Anterior cingulate cortex (tissue), 58 donors: ENCODE data around the gene DSG3.

ENCODE experiments used
- DNase-seq, 58 donors: peaks; one replicate each; lab custom pipeline; 2025; lab: John Stamatoyannopoulos, UW

DSG3 gene, protein sequence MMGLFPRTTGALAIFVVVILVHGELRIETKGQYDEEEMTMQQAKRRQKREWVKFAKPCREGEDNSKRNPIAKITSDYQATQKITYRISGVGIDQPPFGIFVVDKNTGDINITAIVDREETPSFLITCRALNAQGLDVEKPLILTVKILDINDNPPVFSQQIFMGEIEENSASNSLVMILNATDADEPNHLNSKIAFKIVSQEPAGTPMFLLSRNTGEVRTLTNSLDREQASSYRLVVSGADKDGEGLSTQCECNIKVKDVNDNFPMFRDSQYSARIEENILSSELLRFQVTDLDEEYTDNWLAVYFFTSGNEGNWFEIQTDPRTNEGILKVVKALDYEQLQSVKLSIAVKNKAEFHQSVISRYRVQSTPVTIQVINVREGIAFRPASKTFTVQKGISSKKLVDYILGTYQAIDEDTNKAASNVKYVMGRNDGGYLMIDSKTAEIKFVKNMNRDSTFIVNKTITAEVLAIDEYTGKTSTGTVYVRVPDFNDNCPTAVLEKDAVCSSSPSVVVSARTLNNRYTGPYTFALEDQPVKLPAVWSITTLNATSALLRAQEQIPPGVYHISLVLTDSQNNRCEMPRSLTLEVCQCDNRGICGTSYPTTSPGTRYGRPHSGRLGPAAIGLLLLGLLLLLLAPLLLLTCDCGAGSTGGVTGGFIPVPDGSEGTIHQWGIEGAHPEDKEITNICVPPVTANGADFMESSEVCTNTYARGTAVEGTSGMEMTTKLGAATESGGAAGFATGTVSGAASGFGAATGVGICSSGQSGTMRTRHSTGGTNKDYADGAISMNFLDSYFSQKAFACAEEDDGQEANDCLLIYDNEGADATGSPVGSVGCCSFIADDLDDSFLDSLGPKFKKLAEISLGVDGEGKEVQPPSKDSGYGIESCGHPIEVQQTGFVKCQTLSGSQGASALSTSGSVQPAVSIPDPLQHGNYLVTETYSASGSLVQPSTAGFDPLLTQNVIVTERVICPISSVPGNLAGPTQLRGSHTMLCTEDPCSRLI

DNA sequence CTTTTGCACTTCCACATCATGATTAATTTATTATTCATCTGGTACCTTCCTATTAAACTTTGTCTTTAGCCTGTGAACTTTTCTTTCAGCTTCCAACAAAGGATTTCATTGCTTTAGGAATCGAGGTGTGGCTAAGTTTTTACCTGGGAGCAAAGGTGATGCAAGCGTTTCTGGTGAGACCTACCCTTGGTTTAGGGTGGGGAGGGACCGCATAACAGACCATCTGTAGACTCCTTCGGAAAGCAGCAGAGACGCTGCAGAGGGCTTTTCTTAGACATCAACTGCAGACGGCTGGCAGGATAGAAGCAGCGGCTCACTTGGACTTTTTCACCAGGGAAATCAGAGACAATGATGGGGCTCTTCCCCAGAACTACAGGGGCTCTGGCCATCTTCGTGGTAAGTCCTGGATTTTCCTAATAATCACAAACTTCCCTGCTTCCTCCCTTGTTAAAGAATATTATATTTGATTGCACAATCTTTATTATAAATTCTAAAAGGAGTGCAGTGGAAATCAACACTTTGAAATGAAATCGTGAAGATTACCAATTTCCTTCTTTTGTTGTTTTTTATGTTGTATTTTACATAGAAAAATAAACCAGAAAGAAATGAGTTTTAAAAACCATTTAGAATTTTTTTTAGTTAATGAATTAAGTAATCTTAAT is at the start of gene DSG3:
Gene DSG3, plus strand, starts transcription at position 212 of the 662 bp plus-strand sequence. Its CDS starts 137 bp downstream, at position 349.
- DNase-seq = no peak

DNA sequence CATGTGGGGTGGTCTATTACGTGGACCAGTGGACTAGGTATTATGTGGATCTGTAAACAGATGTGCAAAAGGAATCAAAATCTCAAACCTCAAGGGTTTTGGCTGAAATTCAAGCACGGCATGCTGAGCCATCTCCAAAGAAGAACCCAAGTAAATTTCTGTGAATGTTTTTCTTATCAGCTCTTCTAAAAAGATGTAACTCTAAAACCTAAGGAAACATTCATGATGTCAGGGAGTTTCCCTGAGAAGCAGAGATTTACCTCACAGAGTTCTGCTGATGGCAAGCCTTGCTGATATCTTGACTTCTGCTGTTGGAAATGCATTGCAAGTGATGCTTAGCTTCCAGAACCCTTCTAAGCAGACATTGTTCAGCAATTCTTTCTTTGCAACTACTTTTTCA is 49.4 kb upstream of the DSG3 start:
- no peak for DNase-seq

DNA sequence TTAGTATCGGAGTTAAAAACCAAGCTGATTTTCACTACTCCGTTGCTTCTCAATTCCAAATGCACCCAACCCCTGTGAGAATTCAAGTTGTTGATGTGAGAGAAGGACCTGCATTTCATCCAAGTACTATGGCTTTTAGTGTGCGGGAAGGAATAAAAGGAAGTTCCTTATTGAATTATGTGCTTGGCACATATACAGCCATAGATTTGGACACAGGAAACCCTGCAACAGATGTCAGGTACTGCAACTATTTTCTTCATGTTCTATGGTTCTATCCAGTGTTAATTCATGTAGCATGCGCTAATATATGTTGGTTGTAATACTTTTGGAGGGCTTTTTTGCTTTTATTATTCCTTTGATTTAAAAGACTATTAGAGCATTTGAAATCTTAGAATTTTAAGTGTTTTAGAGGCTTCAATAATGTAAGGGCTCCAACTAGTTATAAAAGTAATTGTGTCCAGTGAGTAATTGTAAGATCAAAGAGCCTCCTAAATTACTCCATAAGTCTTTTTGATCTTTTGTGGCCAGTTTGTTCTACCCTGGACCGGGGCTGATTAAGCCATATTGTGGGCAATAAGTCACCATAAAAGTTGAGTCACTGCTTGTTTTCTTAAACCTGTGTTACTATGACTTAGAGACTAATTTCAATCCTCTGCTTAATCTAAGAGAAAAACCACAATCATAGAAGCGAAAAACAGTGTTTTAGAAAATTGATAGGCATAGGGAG is 48.1 kb upstream of the DSG3 start:
- DNase-seq = no peak

DNA sequence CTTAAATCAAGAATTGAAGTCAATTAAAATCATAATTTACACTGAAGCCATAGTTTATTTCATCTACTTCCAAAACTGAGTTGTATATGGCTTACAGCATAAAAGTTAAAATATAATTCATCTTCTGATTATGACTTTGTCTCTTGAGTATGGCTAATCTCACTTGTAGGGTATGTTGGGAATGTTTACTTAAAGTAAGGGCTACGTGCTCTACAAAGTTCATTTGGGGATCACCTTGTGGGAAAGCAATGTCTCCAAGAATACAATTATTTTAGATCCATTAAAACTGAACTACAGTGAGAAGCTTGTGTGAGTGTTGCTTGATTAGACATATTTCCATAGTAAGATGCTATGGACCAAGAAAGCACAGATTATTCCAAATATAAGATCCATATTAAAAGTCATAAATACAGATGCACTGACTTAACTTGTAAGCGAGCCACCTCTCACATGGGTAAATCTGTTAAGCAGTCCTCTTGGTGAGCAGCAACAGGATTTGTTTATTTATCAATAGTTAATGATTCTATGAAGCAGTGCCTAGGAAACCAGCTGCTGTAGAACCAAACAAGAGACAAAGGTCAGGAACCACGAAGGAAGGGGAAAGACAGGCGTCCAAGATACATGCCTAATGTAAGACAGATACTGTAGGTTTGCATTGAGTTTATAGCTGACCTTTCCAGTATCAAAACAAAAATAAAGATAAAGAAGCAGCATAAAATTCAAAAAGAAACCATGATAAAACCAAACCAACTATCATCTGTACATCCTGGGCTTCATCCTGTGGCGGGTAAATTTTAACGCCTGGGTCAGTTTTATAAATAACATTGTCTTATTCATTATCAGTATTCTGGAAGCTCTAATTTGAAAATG is 46.1 kb upstream of the DSG3 start:
- no peak for DNase-seq

DNA sequence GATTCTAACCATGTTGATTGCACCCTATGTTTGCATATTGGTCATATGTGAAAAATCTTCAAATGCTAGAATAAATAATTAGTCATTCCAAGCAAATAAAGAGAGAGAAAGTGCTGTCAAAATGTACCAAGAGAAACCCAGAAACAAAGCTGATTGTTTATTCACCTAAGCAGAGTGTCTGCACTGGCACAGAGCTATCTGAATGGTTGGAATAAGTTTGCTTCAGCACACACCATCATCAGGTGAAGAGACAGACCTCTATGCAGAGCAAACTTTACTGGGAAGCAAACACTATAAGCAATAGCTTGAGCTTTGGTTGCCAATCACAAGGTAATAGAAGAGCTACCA is 45.5 kb upstream of the DSG3 start:
- DNase-seq = no peak

DNA sequence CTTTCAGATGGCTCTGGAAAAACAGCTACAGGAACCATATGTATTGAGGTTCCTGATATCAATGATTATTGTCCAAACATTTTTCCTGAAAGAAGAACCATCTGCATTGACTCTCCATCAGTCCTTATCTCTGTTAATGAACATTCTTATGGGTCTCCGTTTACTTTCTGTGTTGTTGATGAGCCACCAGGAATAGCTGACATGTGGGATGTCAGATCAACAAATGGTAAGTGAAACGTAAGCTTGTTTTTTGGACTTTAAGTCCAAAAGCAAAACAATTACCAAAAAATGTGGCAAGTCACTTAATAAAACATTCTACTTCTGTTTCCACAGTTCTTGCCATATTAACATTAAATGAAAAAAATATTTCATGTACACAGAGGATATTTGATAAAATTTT is 44.1 kb upstream of the DSG3 start:
- no peak for DNase-seq

DNA sequence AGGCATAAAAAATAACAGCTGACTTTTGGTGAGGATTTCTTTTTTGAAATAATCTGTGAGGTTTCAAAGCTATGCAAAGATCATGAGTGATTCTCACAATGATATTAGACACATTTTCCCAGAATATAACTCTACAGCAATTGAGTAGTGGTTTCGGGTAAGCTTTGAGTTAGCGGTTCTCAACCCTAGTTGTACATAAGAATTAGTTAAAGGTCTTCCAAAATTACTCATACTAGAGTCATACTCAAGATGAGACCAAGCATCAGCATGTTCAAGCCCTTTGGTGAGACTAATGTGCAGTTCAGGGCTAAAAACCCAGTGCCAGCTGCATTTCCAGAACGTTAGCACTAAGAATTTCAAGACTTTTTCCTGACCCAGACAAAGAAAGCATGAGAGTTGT is 39.9 kb upstream of the DSG3 start:
- no peak for DNase-seq

DNA sequence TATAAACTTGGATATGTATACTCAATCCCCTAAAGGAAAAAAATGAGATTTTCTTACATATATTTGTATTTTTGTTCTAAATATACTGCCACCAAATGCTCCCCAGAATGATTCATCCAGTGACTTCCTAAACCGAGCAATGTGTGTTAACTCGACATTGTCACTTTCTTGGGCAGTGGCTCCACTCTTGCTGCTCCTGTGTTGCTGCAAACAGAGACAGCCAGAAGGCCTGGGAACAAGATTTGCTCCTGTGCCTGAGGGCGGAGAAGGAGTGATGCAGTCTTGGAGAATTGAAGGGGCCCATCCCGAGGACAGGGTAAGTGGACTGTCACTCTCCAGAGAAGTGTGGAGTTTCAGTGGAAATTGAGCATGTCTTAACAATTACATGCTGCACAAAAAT is 38.3 kb upstream of the DSG3 start:
- DNase-seq = no peak

DNA sequence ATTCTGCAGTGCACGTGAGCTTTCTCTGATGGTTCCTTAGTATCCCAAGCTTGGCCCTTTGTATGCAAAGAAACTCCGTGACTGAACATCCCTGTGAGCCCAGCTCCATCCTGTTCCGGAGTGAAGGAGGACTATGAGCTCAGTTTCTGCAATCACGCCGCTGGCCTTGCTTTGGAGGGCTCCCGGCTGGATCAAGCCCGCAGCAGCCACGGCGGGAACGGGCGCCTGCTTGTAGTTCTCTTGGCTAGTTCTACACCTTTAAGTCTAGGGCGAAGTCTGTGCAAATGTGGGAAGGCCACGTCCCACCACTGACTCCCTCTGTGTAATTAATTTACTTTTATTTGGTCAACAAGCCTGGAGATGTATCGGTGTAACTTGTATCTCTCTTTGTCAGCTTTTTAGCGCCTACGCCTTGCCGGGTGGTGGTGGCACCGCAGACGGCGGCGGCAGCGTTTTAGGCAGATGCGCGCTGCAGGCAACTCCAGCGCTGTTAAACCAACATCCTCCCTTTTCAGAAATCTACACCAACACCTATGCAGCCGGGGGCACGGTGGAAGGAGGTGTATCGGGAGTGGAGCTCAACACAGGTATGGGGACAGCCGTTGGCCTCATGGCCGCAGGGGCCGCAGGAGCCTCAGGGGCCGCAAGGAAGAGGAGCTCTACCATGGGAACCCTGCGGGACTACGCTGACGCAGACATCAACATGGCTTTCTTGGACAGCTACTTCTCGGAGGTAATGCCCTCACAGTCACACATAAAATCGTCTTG is 36.6 kb upstream of the DSG3 start:
- no peak for DNase-seq

DNA sequence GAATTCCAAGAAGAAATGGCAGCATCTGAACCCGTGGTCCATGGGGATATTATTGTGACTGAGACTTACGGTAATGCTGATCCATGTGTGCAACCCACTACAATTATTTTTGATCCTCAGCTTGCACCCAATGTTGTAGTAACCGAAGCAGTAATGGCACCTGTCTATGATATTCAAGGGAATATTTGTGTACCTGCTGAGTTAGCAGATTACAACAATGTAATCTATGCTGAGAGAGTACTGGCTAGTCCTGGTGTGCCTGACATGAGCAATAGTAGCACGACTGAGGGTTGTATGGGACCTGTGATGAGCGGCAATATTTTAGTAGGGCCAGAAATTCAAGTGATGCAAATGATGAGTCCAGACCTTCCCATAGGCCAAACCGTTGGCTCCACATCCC is 34.4 kb upstream of the DSG3 start:
- DNase-seq = no peak

DNA sequence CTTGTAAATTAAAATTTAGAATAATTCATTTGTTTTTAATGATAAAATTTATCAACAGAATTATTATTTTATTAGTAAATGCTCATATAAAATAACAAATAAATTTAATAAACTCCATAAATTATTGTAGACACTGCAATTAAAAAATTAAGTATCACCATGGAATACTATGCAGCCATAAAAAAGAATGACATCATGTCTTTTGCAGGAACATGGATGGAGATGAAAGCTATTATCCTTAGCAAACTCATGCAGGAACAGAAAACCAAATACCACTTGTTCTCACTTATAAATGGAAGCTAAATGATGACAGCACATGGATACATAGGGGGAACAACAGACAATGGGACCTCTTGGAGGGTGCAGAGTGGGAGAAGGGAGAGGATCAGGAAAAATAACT is 29.7 kb upstream of the DSG3 start:
- no peak for DNase-seq

DNA sequence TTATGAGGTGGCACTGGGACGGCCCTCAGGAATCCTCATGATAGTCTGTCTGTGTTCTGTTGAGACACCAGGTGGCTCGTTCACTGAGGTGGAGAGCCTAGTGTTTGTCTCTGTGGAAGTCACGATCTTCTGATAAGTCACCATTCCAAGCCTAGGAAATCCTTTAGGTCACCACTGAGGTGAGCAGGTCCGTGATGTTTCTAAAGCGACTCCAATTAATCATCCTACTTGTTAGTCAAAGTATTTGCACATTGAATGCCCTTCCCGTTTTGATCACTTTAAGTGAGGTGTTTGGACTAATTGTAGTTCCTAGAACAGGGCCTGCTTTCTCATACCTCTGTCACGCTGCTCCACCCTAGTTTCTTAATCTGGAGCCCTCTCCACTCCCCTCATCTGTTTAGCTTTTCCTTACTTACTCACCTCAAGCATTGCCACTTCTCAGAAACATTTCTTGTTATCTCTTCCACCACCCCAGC is 28.0 kb upstream of the DSG3 start:
- DNase-seq = no peak

DNA sequence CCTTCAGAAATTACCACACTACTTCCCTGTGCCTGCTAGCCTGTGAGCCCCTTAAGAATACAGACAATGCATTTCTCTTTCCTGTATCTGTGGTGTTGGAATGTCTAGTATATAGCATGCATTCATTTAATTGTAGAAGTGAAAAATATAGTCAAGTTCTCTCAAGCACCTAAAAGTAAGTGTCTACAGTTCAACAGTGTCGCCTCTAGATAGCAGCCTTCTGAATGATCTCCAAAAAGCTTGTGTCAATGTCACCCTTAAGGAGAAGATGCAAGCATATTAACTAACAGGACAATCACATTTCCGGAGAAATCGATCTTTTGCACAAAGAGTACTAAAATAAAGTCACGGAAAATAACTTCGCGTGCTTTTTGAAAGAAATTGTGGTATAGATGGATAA is 27.5 kb upstream of the DSG3 start:
- no peak for DNase-seq

DNA sequence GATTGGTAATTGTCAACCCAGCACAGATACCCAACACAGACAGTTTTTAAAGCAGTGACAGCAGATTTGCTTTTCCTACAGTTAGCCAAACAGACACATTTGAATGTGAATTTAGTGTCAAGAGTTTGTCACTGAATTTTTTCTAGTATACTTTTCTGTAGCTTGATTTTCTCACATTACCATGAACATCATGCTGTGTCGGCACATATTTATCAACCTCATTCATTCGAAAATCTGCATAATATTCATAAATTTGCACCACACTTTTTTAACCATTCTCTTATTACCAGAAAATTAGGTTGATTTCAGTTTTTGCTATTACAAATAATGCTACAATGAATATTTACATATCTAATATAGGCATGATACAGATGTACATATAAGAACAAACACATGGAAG is 27.0 kb upstream of the DSG3 start:
- DNase-seq = no peak

DNA sequence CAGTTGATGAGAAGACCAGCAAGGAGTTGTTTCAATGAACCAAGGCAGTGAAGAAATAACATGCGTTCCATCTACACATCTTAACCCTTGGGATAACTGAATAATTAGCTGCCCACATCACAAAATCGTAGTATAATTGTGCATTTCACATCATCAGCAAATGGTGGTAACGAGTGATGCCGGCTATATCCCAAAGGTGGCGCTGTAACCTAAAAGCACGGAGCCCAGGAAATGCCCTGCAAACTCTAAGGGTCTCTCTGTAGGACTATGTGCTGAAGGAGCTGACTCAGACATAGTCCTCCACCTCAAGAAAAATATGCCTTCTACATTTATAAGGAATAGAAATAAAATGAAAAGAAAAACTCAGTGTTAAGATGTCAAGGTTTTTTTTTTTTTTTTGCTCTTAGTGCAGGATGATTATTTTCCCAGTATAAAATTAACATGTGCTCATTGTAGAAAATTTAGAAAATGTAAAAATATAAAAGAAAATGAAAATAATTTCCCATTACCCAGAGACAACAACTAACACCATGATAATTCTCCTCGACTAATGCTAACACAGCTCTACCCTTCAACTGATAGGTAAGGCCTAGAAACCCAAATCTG is 23.1 kb upstream of the DSG3 start:
- DNase-seq = no peak

DNA sequence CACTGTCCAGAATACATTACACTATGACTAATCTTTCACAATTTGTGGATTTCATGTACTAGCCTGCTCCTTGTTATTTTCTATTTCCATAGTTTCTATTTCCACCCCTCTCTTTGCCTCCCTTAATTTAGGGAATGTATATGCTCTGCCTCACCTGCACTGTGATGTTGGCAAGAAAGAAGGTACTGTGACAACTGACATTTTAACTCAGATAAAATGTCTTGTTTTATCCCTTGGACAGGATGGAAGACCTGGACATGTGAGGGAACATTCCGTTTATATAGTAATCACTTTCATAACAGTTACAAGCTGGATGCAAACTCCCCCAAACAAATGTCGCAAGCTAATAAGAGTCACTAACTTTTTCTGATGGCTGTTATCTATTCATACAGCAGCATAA is 21.5 kb upstream of the DSG3 start:
- no peak for DNase-seq

DNA sequence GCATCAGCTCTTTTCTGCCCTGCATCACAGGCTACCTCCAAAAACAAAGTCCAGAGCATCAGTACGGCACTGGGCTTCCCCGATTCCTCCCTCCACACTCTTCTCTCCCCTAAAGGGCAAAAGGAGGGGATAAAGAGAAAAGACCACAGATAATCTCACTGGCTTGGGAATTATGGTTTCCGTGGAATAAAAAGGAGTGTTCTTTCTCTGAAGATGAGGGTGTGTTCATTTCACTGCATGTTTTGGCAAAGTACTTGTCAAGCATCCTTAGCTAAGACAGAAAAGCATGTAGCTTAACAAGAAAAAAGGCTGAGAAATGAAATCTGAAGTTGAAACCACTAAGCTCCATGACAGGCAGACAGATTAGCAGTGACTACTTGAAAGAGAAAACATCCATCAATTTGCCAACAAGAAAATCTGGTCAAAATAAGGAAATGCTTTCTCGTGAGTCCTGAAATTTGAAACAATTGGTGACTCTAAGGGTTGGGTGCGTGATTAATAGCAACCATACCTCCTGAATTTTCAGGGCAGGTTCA is 20.6 kb upstream of the DSG3 start:
- DNase-seq = no peak

DNA sequence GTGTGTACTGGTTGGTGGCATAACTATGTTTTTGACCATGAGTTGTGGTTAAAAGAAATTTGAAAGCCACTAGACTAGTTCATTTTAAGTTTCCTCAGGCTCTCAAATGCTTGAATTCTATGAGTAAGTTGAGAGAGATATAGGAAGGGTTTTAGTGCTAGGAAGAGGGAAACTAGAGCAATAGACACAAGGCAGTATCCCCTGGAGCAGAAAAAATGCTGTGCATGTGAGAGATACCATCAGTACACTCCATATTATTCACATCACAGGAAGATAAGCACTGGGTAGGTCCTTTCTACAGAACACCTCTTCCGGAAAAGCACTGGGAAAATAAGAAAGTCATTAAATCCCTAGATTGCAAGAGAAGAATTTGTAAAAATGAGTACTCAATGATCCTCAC is 19.3 kb upstream of the DSG3 start:
- no peak for DNase-seq
